ENCODE data around the gene MAK. TPM values are rescaled to one million over a fixed set of nuclear protein-coding genes. Genes with fewer than 3 reads are reported as not detected.

Gene MAK
- polyA plus RNA-seq, 1 donor from 2014 or later = not detected

DNA sequence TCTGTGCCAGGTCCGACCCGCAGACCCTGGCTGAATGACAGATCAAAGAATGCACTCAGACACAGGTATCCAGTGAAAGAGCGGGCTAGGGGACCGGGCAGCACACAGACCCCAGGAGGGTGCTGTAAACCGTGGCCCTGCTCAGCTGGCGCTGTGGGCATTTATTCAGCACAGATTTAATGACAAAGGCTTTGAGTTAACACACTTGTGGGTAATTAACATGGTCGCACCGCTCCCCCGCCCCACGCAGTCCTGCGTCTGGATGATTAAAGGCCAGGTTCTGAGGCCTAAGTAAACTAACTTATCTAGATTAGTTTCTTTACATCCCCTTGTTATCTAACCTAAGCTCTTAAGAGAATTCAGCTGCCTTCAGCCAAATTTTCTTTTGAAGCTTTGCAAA, 3.5 kb downstream of the MAK start:
- Histone ChIP-seq H3K79me2 (replicated peaks; ENCODE audit: insufficient read depth, low read length) (no peaks in the 10 kb centered on the region), H3F3A (ENCODE audit: insufficient read depth, low read length, poor library complexity, severe bottlenecking) (no peaks in the 10 kb centered on the region)

DNA sequence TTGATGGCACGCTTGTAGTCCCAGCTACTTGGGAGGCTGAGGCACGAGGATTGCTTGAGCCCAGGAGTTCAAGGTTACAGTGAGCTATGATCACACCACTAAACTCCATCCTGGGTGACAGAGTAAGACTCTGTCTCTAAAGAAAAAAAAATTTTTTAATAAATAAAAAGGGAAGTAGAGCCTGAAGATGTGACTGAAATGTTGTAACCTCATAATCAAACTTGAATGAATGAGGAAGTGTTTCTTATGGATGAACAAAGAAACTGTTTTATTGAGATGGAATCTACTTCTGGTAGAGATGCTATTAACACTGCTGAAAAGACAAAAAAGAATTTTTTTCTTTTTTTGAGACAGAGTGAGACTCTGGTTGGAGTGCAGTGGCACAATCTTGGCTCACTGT, 6.7 kb downstream of the MAK start:
- Histone ChIP-seq H3K9ac (ENCODE audit: low read length) (no peak overlapping the region), H2AFZ (ENCODE audit: low read depth, low read length) (no peak overlapping the region), H3F3A (ENCODE audit: insufficient read depth, low read length, poor library complexity, severe bottlenecking) (no peaks in the 10 kb centered on the region), H3K79me2 (replicated peaks; ENCODE audit: insufficient read depth, low read length) (no peaks in the 10 kb centered on the region), H3K4me3 (ENCODE audit: low read length) (no peak overlapping the region), H3K36me3 (ENCODE audit: insufficient read depth, low read length) (no peaks in the 10 kb centered on the region), H3K27ac (ENCODE audit: low read length) (no peak overlapping the region), H3K9me3 (ENCODE audit: low read length) (no peaks in the 10 kb centered on the region), H3K27me3 (ENCODE audit: insufficient read depth, low read depth, low read length) (peaks cover 10% of the 10 kb centered on the region), H4K20me1 (ENCODE audit: insufficient read depth) (no peaks in the 10 kb centered on the region), H3K4me2 (ENCODE audit: low read length) (no peak overlapping the region), H3K9me2 (ENCODE audit: insufficient read depth, low read length) (no peaks in the 10 kb centered on the region)
- TF ChIP-seq, protein P1, sequence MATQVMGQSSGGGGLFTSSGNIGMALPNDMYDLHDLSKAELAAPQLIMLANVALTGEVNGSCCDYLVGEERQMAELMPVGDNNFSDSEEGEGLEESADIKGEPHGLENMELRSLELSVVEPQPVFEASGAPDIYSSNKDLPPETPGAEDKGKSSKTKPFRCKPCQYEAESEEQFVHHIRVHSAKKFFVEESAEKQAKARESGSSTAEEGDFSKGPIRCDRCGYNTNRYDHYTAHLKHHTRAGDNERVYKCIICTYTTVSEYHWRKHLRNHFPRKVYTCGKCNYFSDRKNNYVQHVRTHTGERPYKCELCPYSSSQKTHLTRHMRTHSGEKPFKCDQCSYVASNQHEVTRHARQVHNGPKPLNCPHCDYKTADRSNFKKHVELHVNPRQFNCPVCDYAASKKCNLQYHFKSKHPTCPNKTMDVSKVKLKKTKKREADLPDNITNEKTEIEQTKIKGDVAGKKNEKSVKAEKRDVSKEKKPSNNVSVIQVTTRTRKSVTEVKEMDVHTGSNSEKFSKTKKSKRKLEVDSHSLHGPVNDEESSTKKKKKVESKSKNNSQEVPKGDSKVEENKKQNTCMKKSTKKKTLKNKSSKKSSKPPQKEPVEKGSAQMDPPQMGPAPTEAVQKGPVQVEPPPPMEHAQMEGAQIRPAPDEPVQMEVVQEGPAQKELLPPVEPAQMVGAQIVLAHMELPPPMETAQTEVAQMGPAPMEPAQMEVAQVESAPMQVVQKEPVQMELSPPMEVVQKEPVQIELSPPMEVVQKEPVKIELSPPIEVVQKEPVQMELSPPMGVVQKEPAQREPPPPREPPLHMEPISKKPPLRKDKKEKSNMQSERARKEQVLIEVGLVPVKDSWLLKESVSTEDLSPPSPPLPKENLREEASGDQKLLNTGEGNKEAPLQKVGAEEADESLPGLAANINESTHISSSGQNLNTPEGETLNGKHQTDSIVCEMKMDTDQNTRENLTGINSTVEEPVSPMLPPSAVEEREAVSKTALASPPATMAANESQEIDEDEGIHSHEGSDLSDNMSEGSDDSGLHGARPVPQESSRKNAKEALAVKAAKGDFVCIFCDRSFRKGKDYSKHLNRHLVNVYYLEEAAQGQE (IDR thresholded peaks at IDR 0.05; ENCODE audit: borderline replicate concordance) = no peak
- TF ChIP-seq TAF1 (IDR thresholded peaks at IDR 0.05; ENCODE audit: low read depth) (no peak), EZH2 (IDR thresholded peaks at IDR 0.05; ENCODE audit: borderline replicate concordance, insufficient read depth, low read length, poor library complexity, severe bottlenecking) (no peak), EP300 (conservative IDR thresholded peaks at IDR 0.05; ENCODE audit: poor library complexity, severe bottlenecking) (no peak), SMC3 (conservative IDR thresholded peaks at IDR 0.05; ENCODE audit: poor library complexity) (no peak), POLR2AphosphoS5 (IDR thresholded peaks at IDR 0.05) (no peak), RAD21 (conservative IDR thresholded peaks at IDR 0.05) (no peak), MXI1 (conservative IDR thresholded peaks at IDR 0.05; ENCODE audit: poor library complexity, severe bottlenecking) (no peak)
- TF ChIP-seq, protein P2, sequence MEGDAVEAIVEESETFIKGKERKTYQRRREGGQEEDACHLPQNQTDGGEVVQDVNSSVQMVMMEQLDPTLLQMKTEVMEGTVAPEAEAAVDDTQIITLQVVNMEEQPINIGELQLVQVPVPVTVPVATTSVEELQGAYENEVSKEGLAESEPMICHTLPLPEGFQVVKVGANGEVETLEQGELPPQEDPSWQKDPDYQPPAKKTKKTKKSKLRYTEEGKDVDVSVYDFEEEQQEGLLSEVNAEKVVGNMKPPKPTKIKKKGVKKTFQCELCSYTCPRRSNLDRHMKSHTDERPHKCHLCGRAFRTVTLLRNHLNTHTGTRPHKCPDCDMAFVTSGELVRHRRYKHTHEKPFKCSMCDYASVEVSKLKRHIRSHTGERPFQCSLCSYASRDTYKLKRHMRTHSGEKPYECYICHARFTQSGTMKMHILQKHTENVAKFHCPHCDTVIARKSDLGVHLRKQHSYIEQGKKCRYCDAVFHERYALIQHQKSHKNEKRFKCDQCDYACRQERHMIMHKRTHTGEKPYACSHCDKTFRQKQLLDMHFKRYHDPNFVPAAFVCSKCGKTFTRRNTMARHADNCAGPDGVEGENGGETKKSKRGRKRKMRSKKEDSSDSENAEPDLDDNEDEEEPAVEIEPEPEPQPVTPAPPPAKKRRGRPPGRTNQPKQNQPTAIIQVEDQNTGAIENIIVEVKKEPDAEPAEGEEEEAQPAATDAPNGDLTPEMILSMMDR (IDR thresholded peaks at IDR 0.05; ENCODE audit: poor library complexity, severe bottlenecking) = no peak

More for the DNA sequence above, 3.5 kb downstream of the MAK start:
- Histone ChIP-seq H3K36me3 (ENCODE audit: insufficient read depth, low read length) (no peaks in the 10 kb centered on the region), H3K4me2 (ENCODE audit: low read length) (no peak overlapping the region), H2AFZ (ENCODE audit: low read depth, low read length) (no peak overlapping the region), H3K9me2 (ENCODE audit: insufficient read depth, low read length) (no peaks in the 10 kb centered on the region), H3K9me3 (ENCODE audit: low read length) (no peaks in the 10 kb centered on the region), H3K9ac (ENCODE audit: low read length) (no peak overlapping the region), H3K27ac (ENCODE audit: low read length) (no peak overlapping the region), H3K4me3 (ENCODE audit: low read length) (no peak overlapping the region), H3K27me3 (ENCODE audit: insufficient read depth, low read depth, low read length) (peaks cover 27% of the 10 kb centered on the region), H4K20me1 (ENCODE audit: insufficient read depth) (no peaks in the 10 kb centered on the region)
- no peak for TF ChIP-seq POLR2AphosphoS5 (IDR thresholded peaks at IDR 0.05)
- no peak for TF ChIP-seq EP300 (conservative IDR thresholded peaks at IDR 0.05; ENCODE audit: poor library complexity, severe bottlenecking)
- TF ChIP-seq MXI1 (conservative IDR thresholded peaks at IDR 0.05; ENCODE audit: poor library complexity, severe bottlenecking) = no peak
- no peak for TF ChIP-seq SMC3 (conservative IDR thresholded peaks at IDR 0.05; ENCODE audit: poor library complexity)
- no peak for TF ChIP-seq RAD21 (conservative IDR thresholded peaks at IDR 0.05)
- TF ChIP-seq EZH2 (IDR thresholded peaks at IDR 0.05; ENCODE audit: borderline replicate concordance, insufficient read depth, low read length, poor library complexity, severe bottlenecking) = no peak
- TF ChIP-seq, protein P2 (IDR thresholded peaks at IDR 0.05; ENCODE audit: poor library complexity, severe bottlenecking) = no peak
- TF ChIP-seq TAF1 (IDR thresholded peaks at IDR 0.05; ENCODE audit: low read depth) = no peak
- TF ChIP-seq, protein P1 (IDR thresholded peaks at IDR 0.05; ENCODE audit: borderline replicate concordance) = no peak
